ENCODE results near the gene ZC3H7B.

- TF ChIP-seq GATA2 (IDR thresholded peaks at IDR 0.05; ENCODE audit: low read depth, low read length) = no peak
- TF ChIP-seq GATA3 (IDR thresholded peaks at IDR 0.05; ENCODE audit: low read depth, low read length) = no peak
Observed at GRCh38 chr22:41408665-41409064, 107.3 kb downstream of the ZC3H7B start.
